GM12878 (cell line): ENCODE results near the gene YAP1. TPM values are rescaled to one million over a fixed set of nuclear protein-coding genes. Genes with fewer than 3 reads are reported as not detected.

Experiments used
- ATAC-seq: fragments of 200-7000 bp; cut with Tn5 transposase; 3 replicates; pipeline ENCODE4 v1.9.1; 2020; ENCODE audit warnings: mild to moderate bottlenecking, moderate library complexity
- BruUV-seq: library from RNA; stranded (reverse); fragments of 400-500 nt; replicated peaks from 2 replicates; lab custom pipeline; 2021; lab: Mats Ljungman, UMichigan
- CTCF ChIA-PET: fragments of 300-600 bp; sonication (Branson Sonifier 250); formaldehyde crosslinking; extraction: SDS; loops from one replicate; lab custom pipeline; 2021; ENCODE audit warnings: inconsistent platforms; lab: Yijun Ruan, JAX
- POLR2A ChIA-PET: fragments of 350-600 bp; formaldehyde crosslinking; extraction: SDS; loops from one replicate; lab custom pipeline; 2021; ENCODE audit warnings: inconsistent platforms; lab: Charles Lee
- RAD21 ChIA-PET: fragments of 300-600 bp; sonication (Branson Sonifier 250); formaldehyde crosslinking; loops from one replicate; lab custom pipeline; 2023; ENCODE audit warnings: antibody characterized with exemption; ENCODE audit not compliant: unreplicated experiment; lab: Charles Lee
- SMC1A ChIA-PET: fragments of 300-600 bp; sonication (Branson Sonifier 250); formaldehyde crosslinking; loops from one replicate; lab custom pipeline; 2023; ENCODE audit not compliant: unreplicated experiment, uncharacterized antibody; lab: Charles Lee
- DNase-seq: peaks from one replicate; pipeline ENCODE4 v3.0.0-alpha.2; 2011; ENCODE audit warnings: low read depth, low spot score
- FAIRE-seq: peaks from 3 replicates; lab custom pipeline; 2011; peaks lifted over from hg19 to GRCh38; lab: Jason Lieb, UNC
- H2AFZ ChIP-seq: 2 replicates; pipeline ENCODE4 v1.6.0; 2011; ENCODE audit warnings: low read depth, low read length, control low read depth; ENCODE audit not compliant: control insufficient read depth
- H3K27ac ChIP-seq: 2 replicates; pipeline ENCODE4 v1.5.1; 2011; ENCODE audit warnings: control low read depth; ENCODE audit not compliant: control insufficient read depth, insufficient read depth
- H3K27me3 ChIP-seq, 2 experiments: replicated peaks in 1 of 2; 2 replicates each; pipeline versions ENCODE4 v1.6.0 to v1.6.1; 2011; ENCODE audit warnings: low read length in 1 of 2; ENCODE audit not compliant: control insufficient read depth in 2 of 2, insufficient read depth in 2 of 2
- H3K36me3 ChIP-seq, 2 experiments: 2 replicates each; pipeline ENCODE4 v1.5.1; 2011; ENCODE audit warnings: low read length in 1 of 2; ENCODE audit not compliant: control insufficient read depth in 2 of 2, insufficient read depth in 2 of 2
- H3K4me1 ChIP-seq: 2 replicates; pipeline ENCODE4 v1.6.1; 2011; ENCODE audit warnings: mild to moderate bottlenecking, low read length, moderate library complexity, mixed read lengths; ENCODE audit not compliant: control insufficient read depth, insufficient read depth
- H3K4me2 ChIP-seq: 2 replicates; pipeline ENCODE4 v1.6.0; 2011; ENCODE audit warnings: control low read depth; ENCODE audit not compliant: control insufficient read depth, insufficient read depth
- H3K4me3 ChIP-seq: fragments of 200-600 bp; sonication (generic); 2 replicates; pipeline ENCODE4 v1.5.1; 2016
- H3K79me2 ChIP-seq: 2 replicates; pipeline ENCODE4 v1.6.0; 2011; ENCODE audit warnings: low read length; ENCODE audit not compliant: control insufficient read depth, insufficient read depth
- H3K9ac ChIP-seq: 2 replicates; pipeline ENCODE4 v1.8.0; 2011; ENCODE audit warnings: low read length, control low read depth, mixed read lengths; ENCODE audit not compliant: control insufficient read depth, insufficient read depth
- H3K9me3 ChIP-seq: replicated peaks from 3 replicates; pipeline ENCODE4 v1.5.1; 2011; ENCODE audit warnings: mild to moderate bottlenecking, low read length; ENCODE audit not compliant: control insufficient read depth, insufficient read depth
- H4K20me1 ChIP-seq: 2 replicates; pipeline ENCODE4 v1.6.0; 2011; ENCODE audit not compliant: control insufficient read depth, insufficient read depth
- BCL11A ChIP-seq: IDR thresholded peaks from 2 replicates; pipeline ENCODE4 v1.6.1; 2011; ENCODE audit warnings: low read depth, low read length
- CHD4 ChIP-seq: fragments of 200-600 bp; sonication (generic); IDR thresholded peaks from 2 replicates; pipeline ENCODE4 v1.6.1; 2016; ENCODE audit warnings: mild to moderate bottlenecking
- EGR1 ChIP-seq, 2 experiments: IDR thresholded peaks; 1 replicate in 1 of 2; 2 replicates in 1 of 2; pipeline ENCODE4 v1.6.1; 2011 to 2012; ENCODE audit warnings: low read depth in 2 of 2, low read length in 2 of 2, borderline replicate concordance in 1 of 2, mild to moderate bottlenecking in 1 of 2, moderate library complexity in 1 of 2
- PML ChIP-seq: IDR thresholded peaks from 2 replicates; pipeline ENCODE4 v1.6.1; 2012; ENCODE audit warnings: low read length, inconsistent platforms
- SIX5 ChIP-seq: IDR thresholded peaks from 2 replicates; pipeline ENCODE4 v1.6.1; 2011; ENCODE audit warnings: mild to moderate bottlenecking, low read depth, low read length, moderate library complexity; ENCODE audit not compliant: severe bottlenecking
- SRF ChIP-seq, 2 experiments: IDR thresholded peaks; 2 replicates each; pipeline ENCODE4 v1.6.1; 2011; ENCODE audit warnings: low read depth in 2 of 2, low read length in 2 of 2, mild to moderate bottlenecking in 1 of 2, moderate library complexity in 1 of 2
- YBX1 ChIP-seq: fragments of 450-650 bp; IDR thresholded peaks from 2 replicates; pipeline ENCODE4 v1.6.1; 2016; ENCODE audit warnings: antibody characterized with exemption
- WGBS: methylation state at CpG from one replicate; pipeline ENCODE4 v1.1.6; 2016; ENCODE audit warnings: low lambda C conversion rate; ENCODE audit not compliant: insufficient replicate concordance, insufficient coverage; ENCODE audit errors: missing lambda C conversion rate; 5-methylcytosine and 5-hydroxymethylcytosine counted together
- in situ Hi-C: fragments of 300-500 bp; cut with MboI; formaldehyde crosslinking; loops from 9 replicates; pipeline ENCODE4 v1.14.3; 2018; ENCODE audit warnings: mixed read lengths
- intact Hi-C: fragments of 100-400 bp; cut with micrococcal nuclease; formaldehyde crosslinking; loops from one replicate; pipeline ENCODE4 v1.14.2; 2022; ENCODE audit not compliant: unreplicated experiment
- polyA plus RNA-seq, 11 experiments: library from polyadenylated mRNA; depleted of rRNA in 4 of 11; unstranded in 6 of 11; stranded (reverse) in 5 of 11; fragments of >200 nt; fragmentation: Nextera tagmentation in 4 of 11; fragmentation: Illumina TruSeq in 1 of 11; extraction: Ambion mirVana in 4 of 11; extraction: Trizol in 1 of 11; gene quantifications; 1 replicate in 1 of 11; 2 replicates in 10 of 11; pipeline versions ENCODE4 v1.2.1 to v1.2.3, GENCODE V29; 2011 to 2016; ENCODE audit warnings: inconsistent platforms in 2 of 11, missing spikeins in 2 of 11, low read depth in 1 of 11
- total RNA-seq, 4 experiments: library from RNA; depleted of rRNA in 3 of 4; stranded (reverse); fragments of >200 nt in 3 of 4; fragmentation: Illumina TruSeq in 1 of 4; extraction: Trizol in 1 of 4; gene quantifications; 2 replicates each; pipeline versions ENCODE4 v1.2.1 to v1.2.3, GENCODE V29; 2013 to 2021
- TF ChIP-seq, protein P1 (sequence below): fragments of 450-650 bp; IDR thresholded peaks from 2 replicates; pipeline ENCODE4 v1.6.1; 2016; ENCODE audit warnings: mild to moderate bottlenecking
- TF ChIP-seq, protein P2 (sequence below): fragments of 450-650 bp; formaldehyde crosslinking; IDR thresholded peaks from 2 replicates; pipeline ENCODE4 v1.5.0; 2022; ENCODE audit warnings: mild to moderate bottlenecking, missing genetic modification characterization

The YAP1 gene
- total and polyA plus RNA-seq, 10 of the 15 experiments (the other 5 are each of a cell fraction or from before 2014, with no cell fraction given) = 0.03 to 0.33 (median 0.10) TPM; not detected in 6

DNA sequence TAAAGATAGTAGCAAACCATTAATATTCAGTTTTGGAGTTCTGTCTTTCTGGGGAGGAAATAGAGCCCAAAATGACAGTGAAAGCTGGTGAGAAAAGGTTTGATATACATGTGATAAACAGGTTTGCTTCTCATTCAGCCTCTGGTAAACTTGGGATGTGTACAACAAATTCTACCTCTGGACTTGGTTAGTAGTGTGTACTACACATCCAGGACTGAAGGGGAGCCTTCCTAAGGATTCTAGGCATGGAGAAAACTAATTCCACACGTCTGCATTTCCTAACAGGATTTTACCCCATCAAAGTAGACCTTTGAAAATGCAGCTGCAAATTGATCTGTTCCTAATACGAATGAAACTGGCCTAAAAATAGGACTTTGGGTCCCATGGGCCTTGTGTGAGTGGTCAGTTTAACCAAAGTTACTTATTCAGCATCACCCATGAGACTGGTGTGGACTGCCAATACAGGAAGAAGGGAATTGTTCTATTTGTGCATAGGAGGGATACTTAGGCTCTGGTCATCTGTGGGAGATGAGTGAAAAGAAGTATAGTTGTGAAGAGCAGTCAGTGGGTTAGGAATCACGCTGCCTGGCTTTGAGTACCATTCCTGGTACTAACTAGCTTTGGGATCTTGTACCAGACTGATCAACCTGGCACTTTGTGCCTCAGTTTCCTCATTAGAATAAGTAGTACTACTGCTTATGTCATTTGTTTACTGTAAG is 74.2 kb downstream of the YAP1 start:
- H2AFZ ChIP-seq = no peak overlapping the region
- H3K27me3 ChIP-seq = no peaks in the 10 kb centered on the region
- POLR2A ChIA-PET = no interaction called here
- ATAC-seq (no peak), FAIRE-seq (no peak), DNase-seq (no peak)
- H3K79me2 ChIP-seq = no peaks in the 10 kb centered on the region
- RAD21 ChIA-PET = no interaction called here
- TF ChIP-seq, protein P1, sequence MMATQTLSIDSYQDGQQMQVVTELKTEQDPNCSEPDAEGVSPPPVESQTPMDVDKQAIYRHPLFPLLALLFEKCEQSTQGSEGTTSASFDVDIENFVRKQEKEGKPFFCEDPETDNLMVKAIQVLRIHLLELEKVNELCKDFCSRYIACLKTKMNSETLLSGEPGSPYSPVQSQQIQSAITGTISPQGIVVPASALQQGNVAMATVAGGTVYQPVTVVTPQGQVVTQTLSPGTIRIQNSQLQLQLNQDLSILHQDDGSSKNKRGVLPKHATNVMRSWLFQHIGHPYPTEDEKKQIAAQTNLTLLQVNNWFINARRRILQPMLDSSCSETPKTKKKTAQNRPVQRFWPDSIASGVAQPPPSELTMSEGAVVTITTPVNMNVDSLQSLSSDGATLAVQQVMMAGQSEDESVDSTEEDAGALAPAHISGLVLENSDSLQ = no peak
- no peak for TF ChIP-seq CHD4
- no peak for TF ChIP-seq YBX1
- no peak for TF ChIP-seq SRF (IDR thresholded peaks at IDR 0.05; ENCODE audit: low read depth in 2 of 2, low read length in 2 of 2)
- TF ChIP-seq, protein P2, sequence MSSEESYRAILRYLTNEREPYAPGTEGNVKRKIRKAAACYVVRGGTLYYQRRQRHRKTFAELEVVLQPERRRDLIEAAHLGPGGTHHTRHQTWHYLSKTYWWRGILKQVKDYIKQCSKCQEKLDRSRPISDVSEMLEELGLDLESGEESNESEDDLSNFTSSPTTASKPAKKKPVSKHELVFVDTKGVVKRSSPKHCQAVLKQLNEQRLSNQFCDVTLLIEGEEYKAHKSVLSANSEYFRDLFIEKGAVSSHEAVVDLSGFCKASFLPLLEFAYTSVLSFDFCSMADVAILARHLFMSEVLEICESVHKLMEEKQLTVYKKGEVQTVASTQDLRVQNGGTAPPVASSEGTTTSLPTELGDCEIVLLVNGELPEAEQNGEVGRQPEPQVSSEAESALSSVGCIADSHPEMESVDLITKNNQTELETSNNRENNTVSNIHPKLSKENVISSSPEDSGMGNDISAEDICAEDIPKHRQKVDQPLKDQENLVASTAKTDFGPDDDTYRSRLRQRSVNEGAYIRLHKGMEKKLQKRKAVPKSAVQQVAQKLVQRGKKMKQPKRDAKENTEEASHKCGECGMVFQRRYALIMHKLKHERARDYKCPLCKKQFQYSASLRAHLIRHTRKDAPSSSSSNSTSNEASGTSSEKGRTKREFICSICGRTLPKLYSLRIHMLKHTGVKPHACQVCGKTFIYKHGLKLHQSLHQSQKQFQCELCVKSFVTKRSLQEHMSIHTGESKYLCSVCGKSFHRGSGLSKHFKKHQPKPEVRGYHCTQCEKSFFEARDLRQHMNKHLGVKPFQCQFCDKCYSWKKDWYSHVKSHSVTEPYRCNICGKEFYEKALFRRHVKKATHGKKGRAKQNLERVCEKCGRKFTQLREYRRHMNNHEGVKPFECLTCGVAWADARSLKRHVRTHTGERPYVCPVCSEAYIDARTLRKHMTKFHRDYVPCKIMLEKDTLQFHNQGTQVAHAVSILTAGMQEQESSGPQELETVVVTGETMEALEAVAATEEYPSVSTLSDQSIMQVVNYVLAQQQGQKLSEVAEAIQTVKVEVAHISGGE (CRISPR knock-in tag) = no peak
- no peak for TF ChIP-seq EGR1 (IDR thresholded peaks at IDR 0.05; ENCODE audit: borderline replicate concordance in 1 of 2, low read depth in 2 of 2, low read length in 2 of 2)
- TF ChIP-seq BCL11A = no peak
- TF ChIP-seq PML = no peak
- no peak for TF ChIP-seq SIX5
- SMC1A ChIA-PET = no interaction called here
- no peaks in the 10 kb centered on the region for H3K4me1 ChIP-seq
- no TSS peak for BruUV-seq
- H3K4me2 ChIP-seq = no peak overlapping the region
- in situ Hi-C loops = no loop called here
- no peaks in the 10 kb centered on the region for H4K20me1 ChIP-seq
- intact Hi-C loops = no loop called here
- no peak overlapping the region for H3K27ac ChIP-seq
- H3K9me3 ChIP-seq = no peaks in the 10 kb centered on the region
- no peaks in the 10 kb centered on the region for H3K36me3 ChIP-seq
- H3K9ac ChIP-seq = no peak overlapping the region
- CTCF ChIA-PET = interaction anchor here (1.2 kb wide), 1 partner anchor 43 kb away, joined by 3 read pairs; no protein-coding TSS in a partner anchor
- no peak overlapping the region for H3K4me3 ChIP-seq
- WGBS = 1% methylated on average over 3 of the region's 3 CpGs
